PC-9 (cell line): Measurements from ENCODE around the gene GRPEL2. TPM values are rescaled to one million over a fixed set of nuclear protein-coding genes. Genes with fewer than 3 reads are reported as not detected.

Experiments
- BruUV-seq: library from RNA; stranded (reverse); fragments of 400-500 nt; replicated peaks from 2 replicates; lab custom pipeline; 2021; lab: Mats Ljungman, UMichigan
- CTCF ChIA-PET: fragments of 300-600 bp; sonication (Branson Sonifier 250); formaldehyde crosslinking; loops from one replicate; lab custom pipeline; 2022; ENCODE audit warnings: antibody characterized with exemption; lab: Charles Lee
- POLR2A ChIA-PET: fragments of 300-600 bp; sonication (Branson Sonifier 250); formaldehyde crosslinking; loops from one replicate; lab custom pipeline; 2022; ENCODE audit warnings: antibody characterized with exemption; ENCODE audit not compliant: unreplicated experiment; lab: Charles Lee
- DNase-seq, 2 experiments: peaks; one replicate each; pipeline versions ENCODE4 v3.0.0 to v3.0.0-alpha.2; 2015 to 2022; ENCODE audit warnings: mixed read lengths in 1 of 2
- H2AFZ ChIP-seq: fragments of 200-600 bp; sonication (generic); 2 replicates; pipeline ENCODE4 v1.8.1; 2017; ENCODE audit warnings: antibody characterized with exemption
- H3F3A ChIP-seq: fragments of 200-600 bp; sonication (generic); 2 replicates; pipeline ENCODE4 v1.8.1; 2017; ENCODE audit warnings: antibody characterized with exemption, mild to moderate bottlenecking, low read depth; ENCODE audit not compliant: insufficient read depth
- H3K27ac ChIP-seq: fragments of 200-600 bp; sonication (generic); 2 replicates; pipeline ENCODE4 v1.6.1; 2016; ENCODE audit warnings: mixed run types
- H3K27me3 ChIP-seq: fragments of 200-600 bp; sonication (generic); 2 replicates; pipeline ENCODE4 v1.6.1; 2016; ENCODE audit warnings: low read depth, mixed run types; ENCODE audit not compliant: insufficient read depth
- H3K36me3 ChIP-seq: fragments of 200-600 bp; sonication (generic); 2 replicates; pipeline ENCODE4 v1.6.1; 2016; ENCODE audit warnings: low read depth, mixed run types
- H3K4me1 ChIP-seq: fragments of 200-600 bp; sonication (generic); replicated peaks from 2 replicates; pipeline ENCODE4 v1.6.1; 2016; ENCODE audit warnings: mixed run types; ENCODE audit not compliant: insufficient read depth
- H3K4me2 ChIP-seq: fragments of 200-600 bp; sonication (generic); 2 replicates; pipeline ENCODE4 v1.6.1; 2017; ENCODE audit warnings: mixed run types
- H3K4me3 ChIP-seq: fragments of 200-600 bp; sonication (generic); 2 replicates; pipeline ENCODE4 v1.6.1; 2016; ENCODE audit warnings: mixed run types
- H3K79me2 ChIP-seq: fragments of 200-600 bp; sonication (generic); 2 replicates; pipeline ENCODE4 v1.6.1; 2017; ENCODE audit warnings: low read depth, mixed run types
- H3K9me2 ChIP-seq: fragments of 200-600 bp; sonication (generic); 2 replicates; pipeline ENCODE4 v1.8.1; 2017; ENCODE audit warnings: mild to moderate bottlenecking; ENCODE audit not compliant: insufficient read depth
- H3K9me3 ChIP-seq: fragments of 200-600 bp; sonication (generic); 2 replicates; pipeline ENCODE4 v1.8.1; 2016; ENCODE audit warnings: low read depth; ENCODE audit not compliant: insufficient read depth
- H4K20me1 ChIP-seq: fragments of 200-600 bp; sonication (generic); 2 replicates; pipeline ENCODE4 v1.8.1; 2017; ENCODE audit not compliant: insufficient read depth
- EZH2 ChIP-seq: fragments of 200-600 bp; sonication (generic); IDR thresholded peaks from 2 replicates; pipeline ENCODE4 v1.8.0; 2017; ENCODE audit warnings: antibody characterized with exemption, low read depth
- intact Hi-C: fragments of 100-400 bp; cut with micrococcal nuclease; formaldehyde crosslinking; loops from one replicate; pipeline ENCODE4 v1.10.0; 2022; ENCODE audit not compliant: unreplicated experiment
- total RNA-seq: library from RNA; stranded (reverse); gene quantifications from 2 replicates; pipeline ENCODE4 v1.2.3, GENCODE V29; 2021
- TF ChIP-seq, protein P1 (sequence below): fragments of 200-600 bp; sonication (generic); conservative IDR thresholded peaks from 2 replicates; pipeline ENCODE4 v1.6.1; 2017; ENCODE audit warnings: mixed run types, antibody characterized with exemption, mild to moderate bottlenecking, moderate library complexity

GRPEL2 gene
- total RNA-seq, 1 experiment from 2014 or later = 32.4 TPM

DNA sequence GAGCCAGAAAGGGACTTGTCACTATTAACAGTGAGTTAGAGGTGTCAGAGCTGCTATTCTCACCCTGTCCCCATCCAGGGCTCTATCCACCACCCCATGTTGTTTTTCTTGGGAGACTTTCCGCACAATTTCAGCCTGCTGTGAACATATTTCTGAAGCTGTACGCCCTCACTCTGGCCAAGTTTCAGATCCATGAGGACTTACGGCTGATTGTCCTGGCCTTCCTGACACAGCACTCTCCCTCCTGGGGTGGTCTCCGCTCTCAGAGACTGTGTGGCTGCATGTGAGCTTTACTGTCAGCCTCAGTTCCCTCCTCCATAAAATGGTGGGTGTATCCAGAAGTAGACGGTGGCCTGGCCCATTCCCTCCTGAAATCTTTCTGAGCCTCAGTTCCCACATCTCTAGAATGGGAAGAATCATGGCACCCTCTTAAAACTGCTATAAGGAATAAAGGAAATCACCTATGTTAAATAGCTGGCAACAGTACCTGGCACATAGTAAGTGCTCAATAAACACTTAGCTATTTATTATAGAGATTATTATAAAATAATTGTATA lies 34.6 kb downstream of the GRPEL2 start:
- TF ChIP-seq EZH2 = no peak
- TF ChIP-seq, protein P1, sequence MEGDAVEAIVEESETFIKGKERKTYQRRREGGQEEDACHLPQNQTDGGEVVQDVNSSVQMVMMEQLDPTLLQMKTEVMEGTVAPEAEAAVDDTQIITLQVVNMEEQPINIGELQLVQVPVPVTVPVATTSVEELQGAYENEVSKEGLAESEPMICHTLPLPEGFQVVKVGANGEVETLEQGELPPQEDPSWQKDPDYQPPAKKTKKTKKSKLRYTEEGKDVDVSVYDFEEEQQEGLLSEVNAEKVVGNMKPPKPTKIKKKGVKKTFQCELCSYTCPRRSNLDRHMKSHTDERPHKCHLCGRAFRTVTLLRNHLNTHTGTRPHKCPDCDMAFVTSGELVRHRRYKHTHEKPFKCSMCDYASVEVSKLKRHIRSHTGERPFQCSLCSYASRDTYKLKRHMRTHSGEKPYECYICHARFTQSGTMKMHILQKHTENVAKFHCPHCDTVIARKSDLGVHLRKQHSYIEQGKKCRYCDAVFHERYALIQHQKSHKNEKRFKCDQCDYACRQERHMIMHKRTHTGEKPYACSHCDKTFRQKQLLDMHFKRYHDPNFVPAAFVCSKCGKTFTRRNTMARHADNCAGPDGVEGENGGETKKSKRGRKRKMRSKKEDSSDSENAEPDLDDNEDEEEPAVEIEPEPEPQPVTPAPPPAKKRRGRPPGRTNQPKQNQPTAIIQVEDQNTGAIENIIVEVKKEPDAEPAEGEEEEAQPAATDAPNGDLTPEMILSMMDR = no peak
- Histone ChIP-seq H4K20me1 (no peaks in the 10 kb centered on the region), H3K79me2 (no peaks in the 10 kb centered on the region), H3F3A (no peaks in the 10 kb centered on the region), H2AFZ (no peak overlapping the region), H3K4me1 (no peaks in the 10 kb centered on the region), H3K27me3 (no peaks in the 10 kb centered on the region), H3K27ac (no peak overlapping the region), H3K4me3 (no peak overlapping the region), H3K9me2 (no peaks in the 10 kb centered on the region), H3K36me3 (no peaks in the 10 kb centered on the region), H3K4me2 (no peak overlapping the region), H3K9me3 (no peaks in the 10 kb centered on the region)
- DNase-seq = no peak
- CTCF ChIA-PET = interaction anchor here (0.7 to 1.0 kb wide), 3 partner anchors 8 to 56 kb away, joined by 3 read pairs; no protein-coding TSS in a partner anchor
- no TSS peak for BruUV-seq
- POLR2A ChIA-PET = no interaction called here
- intact Hi-C loops = no loop called here

DNA sequence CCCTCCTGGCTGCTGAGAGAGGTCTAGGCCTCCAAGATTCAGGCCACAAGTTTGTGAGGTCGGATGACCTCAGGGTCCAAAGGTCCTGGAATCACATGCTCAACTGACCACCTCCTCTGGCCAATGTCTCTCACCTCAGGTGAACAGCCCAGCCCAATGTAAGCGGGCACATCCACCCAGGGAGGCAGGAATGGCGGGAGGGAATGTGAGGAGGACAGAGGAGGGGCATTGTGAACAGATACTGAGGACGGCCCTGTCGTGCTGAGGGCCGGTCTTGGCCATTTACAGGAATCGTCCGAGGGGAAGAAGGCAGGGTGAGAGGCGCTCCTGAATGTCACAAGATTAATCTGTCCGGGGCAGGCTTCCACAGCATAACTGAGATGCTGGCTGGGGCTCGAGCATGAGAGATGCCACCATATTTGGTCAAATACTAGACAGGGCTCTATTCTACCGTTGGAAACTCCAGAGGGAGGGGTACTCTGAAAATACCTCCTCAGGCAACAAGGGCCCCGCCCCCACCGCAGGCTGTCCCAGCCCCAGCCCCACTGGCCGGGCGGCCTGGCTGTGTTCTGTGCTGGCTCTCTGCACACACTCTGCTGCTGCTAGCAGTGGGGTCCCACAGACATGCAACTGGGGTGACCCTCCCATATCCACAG lies 35.3 kb downstream of the GRPEL2 start:
- POLR2A ChIA-PET = no interaction called here
- CTCF ChIA-PET = interaction anchor here (0.5 to 2.5 kb wide), 6 partner anchors 9 to 238 kb away, joined by 3 to 31 read pairs (median 3); no protein-coding TSS in a partner anchor
- H3K9me2 ChIP-seq = no peaks in the 10 kb centered on the region
- no peaks in the 10 kb centered on the region for H3K36me3 ChIP-seq
- no peaks in the 10 kb centered on the region for H3K9me3 ChIP-seq
- no peak overlapping the region for H3K27ac ChIP-seq
- no peak overlapping the region for H3K4me2 ChIP-seq
- intact Hi-C loops = no loop called here
- H2AFZ ChIP-seq = no peak overlapping the region
- no peaks in the 10 kb centered on the region for H3K79me2 ChIP-seq
- H3K4me1 ChIP-seq = no peaks in the 10 kb centered on the region
- no peak overlapping the region for H3K4me3 ChIP-seq
- H3K27me3 ChIP-seq = no peaks in the 10 kb centered on the region
- DNase-seq = no peak
- no peaks in the 10 kb centered on the region for H3F3A ChIP-seq
- H4K20me1 ChIP-seq = no peaks in the 10 kb centered on the region
- no TSS peak for BruUV-seq
- no peak for TF ChIP-seq EZH2
- TF ChIP-seq, protein P1 = no peak

DNA sequence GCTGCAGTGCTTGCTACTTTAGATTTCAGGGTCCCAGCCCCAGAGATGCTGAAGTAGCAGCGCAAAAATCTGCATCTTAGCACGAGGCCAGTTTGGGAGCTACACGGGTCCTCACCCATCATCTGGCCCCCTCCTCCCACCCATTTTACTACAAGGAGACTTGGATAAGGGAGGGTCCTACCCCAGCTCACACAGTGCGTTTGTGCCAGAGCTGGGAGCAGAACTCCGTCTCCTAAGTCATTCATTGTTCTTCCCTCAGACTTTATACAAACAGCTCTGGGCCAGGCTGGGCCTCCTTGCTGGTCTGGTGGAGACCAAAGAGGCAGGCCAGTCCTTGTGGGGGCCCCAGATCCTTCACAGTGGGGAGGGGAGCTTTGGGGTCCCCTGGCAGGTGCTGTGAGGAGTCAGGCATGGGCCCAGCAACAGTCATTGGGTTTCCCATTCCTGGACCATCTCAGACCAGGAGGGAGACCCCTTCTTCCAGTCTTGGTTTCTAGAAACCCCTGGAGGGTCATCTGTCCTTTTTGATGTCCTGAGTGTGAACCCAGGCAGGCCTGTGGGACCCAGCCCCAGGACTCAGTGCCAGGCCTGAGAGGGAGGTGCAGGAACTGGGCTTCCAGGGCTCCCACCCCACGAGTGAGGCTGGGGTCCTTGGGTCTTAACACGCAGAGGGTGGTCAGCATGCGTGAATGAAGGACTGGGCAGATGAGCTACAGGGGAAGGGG lies 36.1 kb downstream of the GRPEL2 start:
- Histone ChIP-seq H2AFZ (no peak overlapping the region; the same call in 1 of the 2 replicates), H3K4me2 (0 out of 2 replicates have a peak overlapping the region, but pooled peaks have one; percentile 3), H3K79me2 (no peaks in the 10 kb centered on the region), H3K27ac (no peak overlapping the region), H3K4me3 (no peak overlapping the region), H3K9me3 (no peaks in the 10 kb centered on the region), H3K36me3 (no peaks in the 10 kb centered on the region), H3F3A (no peaks in the 10 kb centered on the region), H4K20me1 (no peaks in the 10 kb centered on the region), H3K4me1 (no peaks in the 10 kb centered on the region), H3K9me2 (no peaks in the 10 kb centered on the region), H3K27me3 (no peaks in the 10 kb centered on the region)
- ChIA-PET CTCF (interaction anchor here (0.5 to 2.5 kb wide), 9 partner anchors 10 to 237 kb away, joined by 3 to 31 read pairs (median 3); no protein-coding TSS in a partner anchor), POLR2A (interaction anchor here (0.6 kb wide), 2 partner anchors 59 to 893 kb away, joined by 3 to 4 read pairs; no protein-coding TSS in a partner anchor)
- TF ChIP-seq, protein P1 = no peak
- no peak for TF ChIP-seq EZH2
- no TSS peak for BruUV-seq
- DNase-seq = no peak
- intact Hi-C loops = no loop called here
